Lung (tissue), 12 donors: ENCODE measurements around the gene FBXW10B. TPM values are rescaled to one million over a fixed set of nuclear protein-coding genes. Genes with fewer than 3 reads are reported as not detected.
A peak's percentile ranks its signal among the peaks of the same experiment; 100 is the strongest.
"Not testable (repeated sequence)": the region's sequence is repeated elsewhere in the genome, so short reads cannot be mapped to it uniquely, and the experiment has no call there.

ENCODE experiments used
- ATAC-seq: fragments of 200-7000 bp; cut with Tn5 transposase; one replicate; pipeline ENCODE4 v1.9.1; 2020; ENCODE audit warnings: moderate number of reproducible peaks; ENCODE audit not compliant: insufficient read depth, low FRiP score
- DNase-seq, 3 donors: peaks; one replicate each; pipeline ENCODE4 v3.0.0-alpha.2; 2013 to 2017
- H3K27ac ChIP-seq, 2 donors: one replicate each; pipeline ENCODE4 v1.5.1; 2013; ENCODE audit warnings: mild to moderate bottlenecking in 2 of 2, moderate library complexity in 2 of 2, control low read depth in 1 of 2, inconsistent platforms in 1 of 2, low read depth in 1 of 2, low read length in 1 of 2
- H3K27me3 ChIP-seq, 3 donors: one replicate each; pipeline ENCODE4 v1.5.1; 2013; ENCODE audit warnings: low read length in 2 of 3; ENCODE audit not compliant: control insufficient read depth in 3 of 3, insufficient read depth in 3 of 3
- H3K36me3 ChIP-seq, 4 donors: one replicate each; pipeline ENCODE4 v1.5.1; 2013; ENCODE audit warnings: low read length in 4 of 4, mild to moderate bottlenecking in 1 of 4, moderate library complexity in 1 of 4; ENCODE audit not compliant: control insufficient read depth in 4 of 4, insufficient read depth in 4 of 4
- H3K4me1 ChIP-seq, 5 donors: one replicate each; pipeline ENCODE4 v1.5.1; 2013; ENCODE audit warnings: low read length in 5 of 5, mild to moderate bottlenecking in 2 of 5, moderate library complexity in 1 of 5; ENCODE audit not compliant: control insufficient read depth in 5 of 5, insufficient read depth in 5 of 5
- H3K4me3 ChIP-seq: one replicate; pipeline ENCODE4 v1.5.1; 2013; ENCODE audit warnings: mild to moderate bottlenecking, control low read depth, moderate library complexity
- H3K9ac ChIP-seq, 2 donors: one replicate each; pipeline ENCODE4 v1.5.1; 2013; ENCODE audit warnings: low read length in 2 of 2, control low read depth in 1 of 2; ENCODE audit not compliant: insufficient read depth in 1 of 2
- H3K9me3 ChIP-seq, 4 donors: one replicate each; pipeline ENCODE4 v1.5.1; 2013; ENCODE audit warnings: low read length in 3 of 4, mild to moderate bottlenecking in 1 of 4, moderate library complexity in 1 of 4; ENCODE audit not compliant: control insufficient read depth in 4 of 4, insufficient read depth in 3 of 4
- CTCF ChIP-seq: IDR thresholded peaks from 2 replicates; pipeline ENCODE4 v1.5.1; 2012; ENCODE audit warnings: mild to moderate bottlenecking; ENCODE audit errors: control extremely low read depth, extremely low read depth
- WGBS, 2 donors: extraction: QIAGEN DNeasy Blood & Tissue Kit; methylation state at CpG; one replicate each; pipeline ENCODE4 v1.1.7; 2013; 5-methylcytosine and 5-hydroxymethylcytosine counted together
- polyA plus RNA-seq, 2 donors: library from polyadenylated mRNA; stranded (reverse); fragments of 200-250 nt; gene quantifications; one replicate each; pipeline ENCODE4 v1.2.1, GENCODE V29; 2013
- total RNA-seq, 2 donors: library from RNA; depleted of rRNA in 1 of 2; stranded (reverse); fragments of >200 nt in 1 of 2; gene quantifications; one replicate each; pipeline ENCODE4 v1.2.1, GENCODE V29; 2014 to 2021
- donor health status: control.
- donor health status: control.
- donor health status: Bipolar disorder and iron deficiency.
- donor health status: healthy.
- donor health status: DM: yes; HTN: yes; CAD: no.

The FBXW10B gene
- total and polyA plus RNA-seq, 4 donors: 1.00 to 2.4 (median 1.3) TPM

- TF ChIP-seq CTCF: no peak
- H3K27me3 ChIP-seq: no peaks in the 10 kb centered on the region
- no peak overlapping the region for H3K27ac ChIP-seq
- peaks cover 0 to 2% (median 0%) of the 10 kb centered on the region in 4 donors for H3K36me3 ChIP-seq
- H3K9me3 ChIP-seq: no peaks in the 10 kb centered on the region
- DNase-seq (no peak), ATAC-seq (no peak)
- peaks cover 0 to 16% (median 4%) of the 10 kb centered on the region in 5 donors for H3K4me1 ChIP-seq
- no peak overlapping the region for H3K9ac ChIP-seq
- H3K4me3 ChIP-seq: no peak overlapping the region
Measured at GRCh38 chr17:15657868-15658267, 38.4 kb upstream of the FBXW10B start.

- ATAC-seq (no peak), DNase-seq (peak in 2 of 3 donors; percentile 34 to 47)
- Histone ChIP-seq H3K9ac (no peak overlapping the region), H3K36me3 (peaks cover 0 to 2% (median 0%) of the 10 kb centered on the region in 4 donors), H3K9me3 (no peaks in the 10 kb centered on the region), H3K4me1 (peaks cover 0 to 29% (median 10%) of the 10 kb centered on the region in 5 donors), H3K4me3 (no peak overlapping the region), H3K27me3 (no peaks in the 10 kb centered on the region), H3K27ac (peak overlapping the region in 1 of 2 donors; percentile 54)
- no peak for TF ChIP-seq CTCF
- 55 to 58% methylated on average over 3 of the region's 3 CpGs for WGBS, 2 donors
Measured at GRCh38 chr17:15654886-15655561, 35.5 kb upstream of the FBXW10B start.

- not testable (repeated sequence) for H3K9ac ChIP-seq, H3K9me3 ChIP-seq, H3K27me3 ChIP-seq, H3K4me3 ChIP-seq, ATAC-seq, H3K36me3 ChIP-seq, H3K27ac ChIP-seq
- 75 to 86% methylated on average over 3 of the region's 3 CpGs for WGBS, 2 donors
- peak in 2 of 3 donors; percentile 16 to 24 for DNase-seq
- peaks cover 0 to 28% (median 11%) of the 10 kb centered on the region in 5 donors for H3K4me1 ChIP-seq
Measured at GRCh38 chr17:15654401-15654800, 34.9 kb upstream of the FBXW10B start.

DNA sequence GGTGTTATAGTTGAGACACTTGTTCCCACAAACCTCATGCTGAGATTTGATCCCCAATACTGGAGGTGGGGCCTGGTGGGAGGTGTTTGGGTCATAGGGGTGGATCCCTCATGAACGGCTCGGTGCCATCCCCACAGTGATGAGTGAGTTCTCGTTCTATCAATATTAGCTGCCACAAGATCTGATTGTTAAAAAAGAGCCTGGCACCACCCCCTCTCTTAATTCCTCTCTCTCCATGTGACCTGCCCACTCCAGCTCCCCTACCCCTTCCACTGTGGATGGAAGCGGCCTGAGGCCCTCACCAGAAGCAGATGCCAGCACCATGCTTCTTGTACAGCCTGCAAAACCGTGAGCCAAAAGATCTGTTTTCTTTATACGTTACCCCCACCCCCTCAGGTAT, 33.5 kb upstream of the FBXW10B start:
- H3K27ac ChIP-seq: no peak overlapping the region
- H3K36me3 ChIP-seq: peaks cover 0 to 2% (median 0%) of the 10 kb centered on the region in 4 donors
- no peaks in the 10 kb centered on the region for H3K27me3 ChIP-seq
- TF ChIP-seq CTCF: no peak
- ATAC-seq (no peak), DNase-seq (no peak)
- WGBS, 2 donors: 89 to 91% methylated on average over 6 of the region's 6 CpGs
- peaks cover 0 to 26% (median 11%) of the 10 kb centered on the region in 5 donors for H3K4me1 ChIP-seq
- no peaks in the 10 kb centered on the region for H3K9me3 ChIP-seq
- no peak overlapping the region for H3K4me3 ChIP-seq
- no peak overlapping the region for H3K9ac ChIP-seq
